ES-I3 (cell line): ENCODE measurements around the gene ADGRE1.

Experiments used
- H3K36me3 ChIP-seq: 2 replicates; pipeline ENCODE4 v1.6.1; 2013; ENCODE audit warnings: mild to moderate bottlenecking, low read length, control low read depth, moderate library complexity; ENCODE audit not compliant: insufficient read depth
- H3K4me1 ChIP-seq: 2 replicates; pipeline ENCODE4 v1.6.1; 2013; ENCODE audit warnings: mild to moderate bottlenecking, control low read depth, low read length; ENCODE audit not compliant: insufficient read depth
- H3K9ac ChIP-seq: 2 replicates; pipeline ENCODE4 v1.6.1; 2013; ENCODE audit warnings: low read depth, mild to moderate bottlenecking, low read length, moderate library complexity
- H3K9me3 ChIP-seq: 2 replicates; pipeline ENCODE4 v1.6.1; 2013; ENCODE audit warnings: mild to moderate bottlenecking, low read length, moderate library complexity; ENCODE audit not compliant: control insufficient read depth, insufficient read depth

The ADGRE1 gene

GRCh38 chr19:6894313-6894712 is 6.9 kb downstream of the ADGRE1 start:
- H3K36me3 ChIP-seq, result no peaks in the 10 kb centered on the region
- H3K9me3 ChIP-seq, result no peaks in the 10 kb centered on the region
- H3K9ac ChIP-seq, result no peak overlapping the region
- H3K4me1 ChIP-seq, result no peaks in the 10 kb centered on the region

- Histone ChIP-seq H3K9me3 (peaks cover 5% of the 10 kb centered on the region; the same call in 1 of the 2 replicates), H3K36me3 (no peaks in the 10 kb centered on the region)
These were observed 16.1 kb downstream of the ADGRE1 start for GRCh38 chr19:6903446-6903845.

GRCh38 chr19:6906559-6907060 is 19.2 kb downstream of the ADGRE1 start:
- peaks cover 5% of the 10 kb centered on the region; the same call in 1 of the 2 replicates for H3K9me3 ChIP-seq
- H3K36me3 ChIP-seq, result no peaks in the 10 kb centered on the region

More at GRCh38 chr19:6903446-6903845, 16.1 kb downstream of the ADGRE1 start:
- Histone ChIP-seq H3K4me1 (no peaks in the 10 kb centered on the region), H3K9ac (no peak overlapping the region)

GRCh38 chr19:6911523-6911922 is 24.1 kb downstream of the ADGRE1 start:
- H3K9ac ChIP-seq, result no peak overlapping the region
- H3K9me3 ChIP-seq, result peaks cover 20% of the 10 kb centered on the region
- H3K4me1 ChIP-seq, result no peaks in the 10 kb centered on the region
- H3K36me3 ChIP-seq, result no peaks in the 10 kb centered on the region

More at GRCh38 chr19:6906559-6907060, 19.2 kb downstream of the ADGRE1 start:
- Histone ChIP-seq H3K4me1 (no peaks in the 10 kb centered on the region), H3K9ac (no peak overlapping the region)

- H3K4me1 ChIP-seq, result no peaks in the 10 kb centered on the region
- H3K9me3 ChIP-seq, result peaks cover 15% of the 10 kb centered on the region
- H3K36me3 ChIP-seq, result no peaks in the 10 kb centered on the region
- H3K9ac ChIP-seq, result no peak overlapping the region
These were observed 26.9 kb downstream of the ADGRE1 start for GRCh38 chr19:6914321-6914720.

- no peaks in the 10 kb centered on the region for H3K4me1 ChIP-seq
- no peak overlapping the region for H3K9ac ChIP-seq
- H3K36me3 ChIP-seq, result no peaks in the 10 kb centered on the region
- peaks cover 15% of the 10 kb centered on the region for H3K9me3 ChIP-seq
These were observed 29.6 kb downstream of the ADGRE1 start for GRCh38 chr19:6916952-6917351.

GRCh38 chr19:6925386-6925785 is 38.0 kb downstream of the ADGRE1 start:
- peaks cover 4% of the 10 kb centered on the region; the same call in 1 of the 2 replicates for H3K9me3 ChIP-seq
- H3K36me3 ChIP-seq, result no peaks in the 10 kb centered on the region
- no peak overlapping the region for H3K9ac ChIP-seq
- no peaks in the 10 kb centered on the region for H3K4me1 ChIP-seq

- no peaks in the 10 kb centered on the region for H3K4me1 ChIP-seq
- peaks cover 4% of the 10 kb centered on the region; the same call in 1 of the 2 replicates for H3K9me3 ChIP-seq
- H3K36me3 ChIP-seq, result no peaks in the 10 kb centered on the region
- no peak overlapping the region for H3K9ac ChIP-seq
These were observed 38.7 kb downstream of the ADGRE1 start for GRCh38 chr19:6925801-6926751.

- no peak overlapping the region for H3K9ac ChIP-seq
- no peaks in the 10 kb centered on the region for H3K9me3 ChIP-seq
- no peaks in the 10 kb centered on the region for H3K4me1 ChIP-seq
These were observed 42.8 kb downstream of the ADGRE1 start for GRCh38 chr19:6930190-6930589.

GRCh38 chr19:6935069-6935468 is 47.7 kb downstream of the ADGRE1 start:
- Histone ChIP-seq H3K4me1 (no peaks in the 10 kb centered on the region), H3K9ac (no peak overlapping the region), H3K9me3 (no peaks in the 10 kb centered on the region)

More at GRCh38 chr19:6930190-6930589, 42.8 kb downstream of the ADGRE1 start:
- no peaks in the 10 kb centered on the region for H3K36me3 ChIP-seq

GRCh38 chr19:6935618-6936017 is 48.2 kb downstream of the ADGRE1 start:
- no peaks in the 10 kb centered on the region for H3K9me3 ChIP-seq
- H3K9ac ChIP-seq, result no peak overlapping the region
- H3K4me1 ChIP-seq, result no peaks in the 10 kb centered on the region
- no peaks in the 10 kb centered on the region for H3K36me3 ChIP-seq

More at GRCh38 chr19:6935069-6935468, 47.7 kb downstream of the ADGRE1 start:
- H3K36me3 ChIP-seq, result no peaks in the 10 kb centered on the region

- H3K9me3 ChIP-seq, result no peaks in the 10 kb centered on the region
- H3K36me3 ChIP-seq, result no peaks in the 10 kb centered on the region
- no peak overlapping the region for H3K9ac ChIP-seq
- peaks cover 4% of the 10 kb centered on the region; the same call in 1 of the 2 replicates for H3K4me1 ChIP-seq
These were observed 58.4 kb downstream of the ADGRE1 start for GRCh38 chr19:6945733-6946132.

GRCh38 chr19:6947745-6948144 is 60.4 kb downstream of the ADGRE1 start:
- Histone ChIP-seq H3K9me3 (no peaks in the 10 kb centered on the region), H3K4me1 (peaks cover 4% of the 10 kb centered on the region; the same call in 1 of the 2 replicates), H3K9ac (no peak overlapping the region), H3K36me3 (no peaks in the 10 kb centered on the region)

GRCh38 chr19:6948884-6949283 is 61.5 kb downstream of the ADGRE1 start:
- Histone ChIP-seq H3K4me1 (peaks cover 4% of the 10 kb centered on the region; the same call in 1 of the 2 replicates), H3K9me3 (no peaks in the 10 kb centered on the region), H3K9ac (no peak overlapping the region), H3K36me3 (no peaks in the 10 kb centered on the region)

GRCh38 chr19:6952956-6953355 is 65.6 kb downstream of the ADGRE1 start:
- Histone ChIP-seq H3K9me3 (no peaks in the 10 kb centered on the region), H3K36me3 (no peaks in the 10 kb centered on the region), H3K4me1 (no peaks in the 10 kb centered on the region), H3K9ac (no peak overlapping the region; the same call in 1 of the 2 replicates)
